ENCODE measurements around the gene IRF3.

The IRF3 gene

GRCh38 chr19:49666120-49666444 is 425 bp upstream of the IRF3 start:
- no peak for DNase-seq (ENCODE audit: low read depth)

- no peak for DNase-seq (ENCODE audit: low read depth)
These were observed 664 bp downstream of the IRF3 start for GRCh38 chr19:49665036-49665350.

GRCh38 chr19:49664171-49665035 is 1.3 kb downstream of the IRF3 start:
- peak; percentile 81 for DNase-seq (ENCODE audit: low read depth)

- no peak for DNase-seq (ENCODE audit: low read depth)
These were observed 2.4 kb downstream of the IRF3 start for GRCh38 chr19:49663224-49663623.

- DNase-seq (ENCODE audit: low read depth) = no peak
These were observed 3.6 kb downstream of the IRF3 start for GRCh38 chr19:49662011-49662410.

GRCh38 chr19:49660338-49660961 is 5.2 kb downstream of the IRF3 start:
- no peak for DNase-seq (ENCODE audit: low read depth)

- DNase-seq (ENCODE audit: low read depth) = no peak
These were observed 6.9 kb downstream of the IRF3 start for GRCh38 chr19:49658566-49659442.

- no peak for DNase-seq (ENCODE audit: low read depth)
These were observed 7.5 kb downstream of the IRF3 start for GRCh38 chr19:49658139-49658517.

- DNase-seq (ENCODE audit: low read depth) = no peak
These were observed 8.0 kb downstream of the IRF3 start for GRCh38 chr19:49657493-49658138.

GRCh38 chr19:49656456-49657109 is 9.1 kb downstream of the IRF3 start:
- DNase-seq (ENCODE audit: low read depth) = no peak

- no peak for DNase-seq (ENCODE audit: low read depth)
These were observed 9.8 kb downstream of the IRF3 start for GRCh38 chr19:49655570-49656455.

GRCh38 chr19:49654581-49654980 is 11.1 kb downstream of the IRF3 start:
- DNase-seq (ENCODE audit: low read depth) = no peak

- DNase-seq (ENCODE audit: low read depth) = no peak
These were observed 12.2 kb downstream of the IRF3 start for GRCh38 chr19:49653466-49653806.

- no peak for DNase-seq (ENCODE audit: low read depth)
These were observed 12.8 kb downstream of the IRF3 start for GRCh38 chr19:49652551-49653465.

GRCh38 chr19:49651820-49652550 is 13.7 kb downstream of the IRF3 start:
- no peak for DNase-seq (ENCODE audit: low read depth)

GRCh38 chr19:49651029-49651819 is 14.4 kb downstream of the IRF3 start:
- DNase-seq (ENCODE audit: low read depth) = no peak

- no peak for DNase-seq (ENCODE audit: low read depth)
These were observed 19.1 kb downstream of the IRF3 start for GRCh38 chr19:49646586-49646985.

GRCh38 chr19:49645995-49646394 is 19.7 kb downstream of the IRF3 start:
- no peak for DNase-seq (ENCODE audit: low read depth)

All from CMK (cell line).